ENCODE data around the gene KLRF1. TPM values are rescaled to one million over a fixed set of nuclear protein-coding genes. Genes with fewer than 3 reads are reported as not detected.

KLRF1 gene
- total RNA-seq, 2 donors from 2014 or later: not detected

DNA sequence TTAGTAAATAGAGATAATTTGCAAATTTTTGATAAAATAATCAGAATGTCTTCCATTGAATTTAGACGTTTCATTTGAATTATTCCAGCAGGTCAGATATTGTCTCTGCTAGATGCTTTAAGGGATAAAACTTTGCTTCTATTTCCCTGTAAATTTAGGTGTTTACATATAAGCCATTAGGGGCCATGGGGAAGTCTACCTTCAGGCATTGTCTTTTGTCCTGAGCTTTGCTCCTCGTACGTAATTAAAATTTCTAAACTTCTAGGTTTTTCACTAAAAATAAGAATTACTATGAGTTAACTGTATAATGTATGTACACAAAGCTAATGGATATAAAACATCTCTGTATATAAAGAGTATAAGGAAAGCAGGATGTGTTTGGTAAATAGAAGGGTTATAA is 42.5 kb upstream of the KLRF1 start:
- no peaks in the 10 kb centered on the region for H3K4me1 ChIP-seq (replicated peaks)
- H3K27ac ChIP-seq: no peak overlapping the region
- TF ChIP-seq, protein P1, sequence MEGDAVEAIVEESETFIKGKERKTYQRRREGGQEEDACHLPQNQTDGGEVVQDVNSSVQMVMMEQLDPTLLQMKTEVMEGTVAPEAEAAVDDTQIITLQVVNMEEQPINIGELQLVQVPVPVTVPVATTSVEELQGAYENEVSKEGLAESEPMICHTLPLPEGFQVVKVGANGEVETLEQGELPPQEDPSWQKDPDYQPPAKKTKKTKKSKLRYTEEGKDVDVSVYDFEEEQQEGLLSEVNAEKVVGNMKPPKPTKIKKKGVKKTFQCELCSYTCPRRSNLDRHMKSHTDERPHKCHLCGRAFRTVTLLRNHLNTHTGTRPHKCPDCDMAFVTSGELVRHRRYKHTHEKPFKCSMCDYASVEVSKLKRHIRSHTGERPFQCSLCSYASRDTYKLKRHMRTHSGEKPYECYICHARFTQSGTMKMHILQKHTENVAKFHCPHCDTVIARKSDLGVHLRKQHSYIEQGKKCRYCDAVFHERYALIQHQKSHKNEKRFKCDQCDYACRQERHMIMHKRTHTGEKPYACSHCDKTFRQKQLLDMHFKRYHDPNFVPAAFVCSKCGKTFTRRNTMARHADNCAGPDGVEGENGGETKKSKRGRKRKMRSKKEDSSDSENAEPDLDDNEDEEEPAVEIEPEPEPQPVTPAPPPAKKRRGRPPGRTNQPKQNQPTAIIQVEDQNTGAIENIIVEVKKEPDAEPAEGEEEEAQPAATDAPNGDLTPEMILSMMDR (IDR thresholded peaks at IDR 0.05): no peak
- TF ChIP-seq POLR2AphosphoS5 (IDR thresholded peaks at IDR 0.05) (no peak), POLR2A (IDR thresholded peaks at IDR 0.05) (no peak)
- no peaks in the 10 kb centered on the region for H3K36me3 ChIP-seq
- H3K27me3 ChIP-seq (replicated peaks; ENCODE audit: insufficient read depth): no peaks in the 10 kb centered on the region
- H3K4me3 ChIP-seq: no peak overlapping the region
- WGBS: 60% methylated on average over 3 of the region's 3 CpGs
- H3K9me3 ChIP-seq: no peaks in the 10 kb centered on the region
- intact Hi-C loops (cut with DNase I): no loop called here
- no peak for DNase-seq (ENCODE audit: low spot score)

DNA sequence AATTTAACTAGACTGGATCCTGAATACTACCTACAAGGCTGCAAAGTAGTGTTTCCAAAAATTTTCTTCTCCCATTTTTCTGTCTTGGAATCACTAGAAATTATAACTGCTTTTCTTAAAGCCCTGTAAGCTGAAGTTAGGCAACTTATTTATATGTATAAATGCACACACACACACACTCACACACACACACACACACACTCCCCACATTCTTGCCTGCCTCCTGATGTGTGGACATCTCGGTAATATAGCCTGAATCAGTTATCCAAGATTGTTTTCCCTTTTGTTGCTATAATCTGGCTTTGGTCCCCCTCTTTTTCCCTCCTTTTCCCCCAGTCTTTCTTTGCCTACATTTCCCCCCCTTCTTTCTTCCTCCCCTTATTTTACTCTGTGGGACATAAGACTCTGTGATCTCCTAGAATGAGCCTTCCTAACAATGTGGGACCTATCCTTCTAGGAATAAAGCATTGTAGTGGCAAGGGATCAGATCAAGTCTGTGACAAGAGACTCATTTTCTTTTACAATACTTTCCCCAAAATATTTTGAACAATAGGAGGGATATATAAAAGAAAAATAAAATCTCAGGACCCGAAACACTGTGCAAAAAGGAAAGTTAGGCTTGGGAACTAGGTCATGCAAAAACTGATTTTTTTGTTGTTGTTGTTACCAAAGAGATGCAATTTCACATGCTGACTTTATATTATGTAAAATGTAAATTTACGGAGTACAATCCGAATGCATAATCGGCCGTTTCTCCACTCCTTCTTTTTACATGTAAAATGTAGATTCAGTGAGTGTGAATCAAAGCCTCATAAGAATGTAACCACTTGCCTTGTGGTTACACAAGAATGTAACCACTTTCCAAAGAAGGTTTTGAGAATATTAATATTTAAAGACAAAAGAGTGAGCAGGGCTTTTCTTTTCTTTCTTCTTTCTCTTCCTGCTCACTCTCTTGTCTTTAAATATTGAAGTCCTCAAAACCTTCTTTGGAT is 40.3 kb upstream of the KLRF1 start:
- WGBS: 71% methylated on average over 6 of the region's 6 CpGs
- intact Hi-C loops (cut with DNase I): no loop called here

DNA sequence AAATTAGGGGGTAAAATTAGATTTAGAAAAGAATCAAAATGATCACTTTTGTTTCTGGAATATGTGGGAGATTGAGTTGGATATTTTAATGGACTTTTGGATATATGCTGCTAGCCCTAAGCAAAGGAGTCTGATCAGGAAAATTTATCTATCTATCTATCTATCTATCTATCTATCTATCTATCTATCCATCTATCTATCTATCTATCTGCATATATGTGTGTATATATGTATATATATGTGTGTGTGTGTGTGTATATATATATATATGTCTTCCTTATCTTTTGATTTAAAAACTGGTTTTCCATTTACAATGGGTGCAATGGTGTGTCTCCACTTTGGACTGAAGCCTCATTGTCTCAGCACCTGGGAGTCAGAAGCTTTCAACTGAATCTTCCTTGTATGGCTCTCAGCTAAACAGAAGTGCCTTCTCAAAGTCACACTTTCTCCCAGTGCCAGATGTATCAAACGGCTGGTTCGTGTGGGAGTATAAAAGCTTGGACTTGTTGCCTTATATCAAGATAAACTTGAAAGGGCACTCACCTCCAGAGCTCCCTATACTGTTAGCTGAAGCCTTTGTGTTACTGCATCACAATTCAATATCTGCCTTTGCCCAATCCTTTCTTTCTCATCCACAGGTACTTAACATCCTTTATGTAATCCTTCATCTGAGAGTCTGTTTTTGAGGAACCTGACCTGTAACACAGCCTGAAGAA is 34.9 kb upstream of the KLRF1 start:
- 13% methylated on average over 2 of the region's 2 CpGs for WGBS
- no peaks in the 10 kb centered on the region for H3K4me1 ChIP-seq (replicated peaks)
- H3K9me3 ChIP-seq: no peaks in the 10 kb centered on the region
- no peak for DNase-seq (ENCODE audit: low spot score)
- H3K4me3 ChIP-seq: no peak overlapping the region
- no peaks in the 10 kb centered on the region for H3K36me3 ChIP-seq
- TF ChIP-seq POLR2A (IDR thresholded peaks at IDR 0.05): no peak
- TF ChIP-seq, protein P1 (IDR thresholded peaks at IDR 0.05): no peak
- TF ChIP-seq POLR2AphosphoS5 (IDR thresholded peaks at IDR 0.05): no peak
- H3K27ac ChIP-seq: no peak overlapping the region
- no peaks in the 10 kb centered on the region for H3K27me3 ChIP-seq (replicated peaks; ENCODE audit: insufficient read depth)
- intact Hi-C loops (cut with DNase I): no loop called here

More for the DNA sequence above, 40.3 kb upstream of the KLRF1 start:
- H3K9me3 ChIP-seq: no peaks in the 10 kb centered on the region
- TF ChIP-seq, protein P1 (IDR thresholded peaks at IDR 0.05): no peak
- TF ChIP-seq POLR2A (IDR thresholded peaks at IDR 0.05) (no peak), POLR2AphosphoS5 (IDR thresholded peaks at IDR 0.05) (no peak)
- H3K4me1 ChIP-seq (replicated peaks): no peaks in the 10 kb centered on the region
- H3K36me3 ChIP-seq: no peaks in the 10 kb centered on the region
- DNase-seq (ENCODE audit: low spot score): no peak
- no peak overlapping the region for H3K4me3 ChIP-seq
- H3K27me3 ChIP-seq (replicated peaks; ENCODE audit: insufficient read depth): no peaks in the 10 kb centered on the region
- H3K27ac ChIP-seq: no peak overlapping the region

DNA sequence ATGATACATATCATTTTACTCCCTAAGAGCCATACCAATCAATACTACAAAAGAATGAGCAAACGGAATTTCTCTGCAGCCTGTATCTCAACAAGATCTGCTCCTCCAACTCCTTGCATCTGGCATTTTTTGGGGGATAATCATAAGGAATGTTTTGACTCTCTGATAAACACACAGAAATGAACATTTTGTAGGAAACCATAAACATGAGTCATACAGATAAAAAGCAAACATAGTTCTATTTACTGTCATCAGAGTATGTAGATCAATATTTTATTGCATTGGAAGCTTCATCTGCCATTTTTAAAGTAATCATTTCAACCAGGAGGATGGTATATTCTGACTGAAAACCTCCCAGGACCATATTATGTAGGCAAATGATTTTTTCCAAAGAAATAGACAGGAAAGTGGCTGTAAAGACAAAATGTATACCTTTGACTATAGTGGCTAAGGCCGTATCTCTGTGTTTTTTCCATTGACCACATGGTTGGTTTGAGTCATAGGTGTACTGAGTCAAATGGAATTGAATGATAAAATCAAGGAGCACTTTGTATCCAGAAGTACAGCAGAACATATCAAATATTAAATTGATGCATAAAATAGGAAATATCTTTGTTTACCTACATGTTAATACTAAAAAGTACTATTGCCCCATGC is 34.2 kb upstream of the KLRF1 start:
- no peaks in the 10 kb centered on the region for H3K36me3 ChIP-seq
- intact Hi-C loops (cut with DNase I): no loop called here
- no peak overlapping the region for H3K27ac ChIP-seq
- TF ChIP-seq POLR2A (IDR thresholded peaks at IDR 0.05) (no peak), POLR2AphosphoS5 (IDR thresholded peaks at IDR 0.05) (no peak)
- TF ChIP-seq, protein P1 (IDR thresholded peaks at IDR 0.05): no peak
- no peak for DNase-seq (ENCODE audit: low spot score)
- H3K27me3 ChIP-seq (replicated peaks; ENCODE audit: insufficient read depth): no peaks in the 10 kb centered on the region
- no peaks in the 10 kb centered on the region for H3K9me3 ChIP-seq
- H3K4me1 ChIP-seq (replicated peaks): no peaks in the 10 kb centered on the region
- no peak overlapping the region for H3K4me3 ChIP-seq
- 89% methylated on average over 2 of the region's 2 CpGs for WGBS

Measured in prostate gland (tissue), 2 donors.